A549 (cell line): ENCODE measurements around the gene SPAG9. TPM values are rescaled to one million over a fixed set of nuclear protein-coding genes. Genes with fewer than 3 reads are reported as not detected.

Source experiments
- ATAC-seq, 2 experiments: fragments of 200-7000 bp in 1 of 2; fragments of >200 bp in 1 of 2; cut with Nextera tagmentation in 1 of 2; cut with Tn5 transposase in 1 of 2; 3 replicates each; pipeline versions ENCODE4 v1.8.0 to v1.9.1; 2018 to 2020; ENCODE audit warnings: mild to moderate bottlenecking in 1 of 2, moderate library complexity in 1 of 2
- CTCF ChIA-PET: fragments of 300-600 bp; sonication (Branson Sonifier 250); formaldehyde crosslinking; extraction: SDS; loops from one replicate; lab custom pipeline; 2021; ENCODE audit warnings: antibody characterized with exemption, inconsistent platforms; lab: Yijun Ruan, JAX
- POLR2A ChIA-PET: fragments of 350-600 bp; formaldehyde crosslinking; extraction: SDS; loops from one replicate; lab custom pipeline; 2021; ENCODE audit warnings: antibody characterized with exemption, inconsistent platforms; lab: Yijun Ruan, JAX
- DNase-seq, 2 experiments: peaks; one replicate each; pipeline versions ENCODE4 v3.0.0 to v3.0.0-alpha.2; 2011 to 2016; ENCODE audit warnings: low read depth in 1 of 2, low spot score in 1 of 2
- FAIRE-seq: peaks from 2 replicates; lab custom pipeline; 2011; peaks lifted over from hg19 to GRCh38; lab: Jason Lieb, UNC
- H3K27ac ChIP-seq, 2 experiments: fragments of >200 bp; sonication (Bioruptor Twin); formaldehyde crosslinking; 3 replicates each; pipeline ENCODE4 v1.5.1; 2016 to 2017
- H3K4me1 ChIP-seq: fragments of >200 bp; sonication (Bioruptor Twin); formaldehyde crosslinking; 3 replicates; pipeline ENCODE4 v1.6.1; 2016
- H3K4me2 ChIP-seq: fragments of >200 bp; sonication (Bioruptor Twin); formaldehyde crosslinking; 3 replicates; pipeline ENCODE4 v1.6.1; 2016
- H3K4me3 ChIP-seq: fragments of >200 bp; sonication (Bioruptor Twin); formaldehyde crosslinking; 3 replicates; pipeline ENCODE4 v1.5.1; 2016
- H3K9me3 ChIP-seq: fragments of >200 bp; sonication (Bioruptor Twin); formaldehyde crosslinking; 3 replicates; pipeline ENCODE4 v1.6.1; 2016
- ATOH8 ChIP-seq: fragments of 250-450 bp; sonication (Bioruptor Pico); IDR thresholded peaks from 2 replicates; pipeline ENCODE4 v1.5.0; 2020; ENCODE audit warnings: low read depth, mild to moderate bottlenecking, moderate library complexity
- CBX2 ChIP-seq: fragments of 200-600 bp; sonication (generic); IDR thresholded peaks from 2 replicates; pipeline ENCODE4 v1.6.1; 2016; ENCODE audit warnings: low read depth, mild to moderate bottlenecking, borderline replicate concordance
- CEBPB ChIP-seq, 2 experiments: fragments of >200 bp in 1 of 2; sonication (Bioruptor Twin) in 1 of 2; formaldehyde crosslinking in 1 of 2; IDR thresholded peaks; 2 replicates each; pipeline ENCODE4 v1.6.1; 2012 to 2016
- CHD2 ChIP-seq: fragments of 150-350 bp; IDR thresholded peaks from 2 replicates; pipeline ENCODE4 v1.6.1; 2014; ENCODE audit warnings: low read length; ENCODE audit not compliant: partially characterized antibody
- EHF ChIP-seq: fragments of 250-450 bp; sonication (Bioruptor Pico); IDR thresholded peaks from 2 replicates; pipeline ENCODE4 v1.5.0; 2020; ENCODE audit warnings: mild to moderate bottlenecking
- EHMT2 ChIP-seq: fragments of 200-600 bp; sonication (generic); IDR thresholded peaks from 2 replicates; pipeline ENCODE4 v1.6.1; 2016; ENCODE audit warnings: antibody characterized with exemption, low read depth, mild to moderate bottlenecking, moderate library complexity
- EP300 ChIP-seq, 2 experiments: fragments of >200 bp; sonication (Bioruptor Twin); formaldehyde crosslinking; IDR thresholded peaks; 2 replicates in 1 of 2; 3 replicates in 1 of 2; pipeline ENCODE4 v1.6.1; 2016 to 2017
- ESRRA ChIP-seq: fragments of 150-350 bp; IDR thresholded peaks from 2 replicates; pipeline ENCODE4 v1.6.1; 2014; ENCODE audit warnings: mild to moderate bottlenecking, low read length, borderline replicate concordance
- FOXS1 ChIP-seq: fragments of 250-450 bp; sonication (Bioruptor Pico); IDR thresholded peaks from 2 replicates; pipeline ENCODE4 v1.5.0; 2020; ENCODE audit warnings: mild to moderate bottlenecking, moderate library complexity
- GATA3 ChIP-seq: IDR thresholded peaks from 2 replicates; pipeline ENCODE4 v1.6.1; 2012; ENCODE audit warnings: borderline replicate concordance
- HES2 ChIP-seq: fragments of >200 bp; sonication (Bioruptor Twin); formaldehyde crosslinking; IDR thresholded peaks from 2 replicates; pipeline ENCODE4 v1.6.1; 2016
- HOXB5 ChIP-seq: fragments of 250-450 bp; sonication (Bioruptor Pico); IDR thresholded peaks from 2 replicates; pipeline ENCODE4 v1.5.0; 2020; ENCODE audit warnings: mild to moderate bottlenecking, moderate library complexity
- MAX ChIP-seq: IDR thresholded peaks from 2 replicates; pipeline ENCODE4 v1.6.1; 2012
- NPAS2 ChIP-seq: fragments of 250-450 bp; sonication (Bioruptor Pico); IDR thresholded peaks from 2 replicates; pipeline ENCODE4 v1.8.0; 2022; ENCODE audit warnings: mild to moderate bottlenecking, moderate library complexity, borderline replicate concordance
- PBX3 ChIP-seq: IDR thresholded peaks from 2 replicates; pipeline ENCODE4 v1.6.1; 2012
- RCOR1 ChIP-seq: fragments of 150-350 bp; IDR thresholded peaks from 2 replicates; pipeline ENCODE4 v1.6.1; 2014; ENCODE audit warnings: antibody characterized with exemption, low read length, low read depth
- SMC3 ChIP-seq: fragments of >200 bp; sonication (Bioruptor Twin); formaldehyde crosslinking; IDR thresholded peaks from 3 replicates; pipeline ENCODE4 v1.6.1; 2018; ENCODE audit warnings: inconsistent platforms
- ZC3H11A ChIP-seq: fragments of 450-650 bp; IDR thresholded peaks from 2 replicates; pipeline ENCODE4 v1.6.1; 2014; ENCODE audit warnings: antibody characterized with exemption, mild to moderate bottlenecking
- ZSCAN20 ChIP-seq: fragments of 250-450 bp; sonication (Bioruptor Pico); IDR thresholded peaks from 2 replicates; pipeline ENCODE4 v1.8.0; 2022; ENCODE audit warnings: mild to moderate bottlenecking, moderate library complexity
- WGBS: methylation state at CpG from one replicate; pipeline ENCODE4 v1.1.6; 2017; ENCODE audit errors: missing lambda C conversion rate; 5-methylcytosine and 5-hydroxymethylcytosine counted together
- polyA plus RNA-seq, 4 experiments: library from polyadenylated mRNA; depleted of rRNA in 3 of 4; stranded (reverse); fragments of >200 nt; fragmentation: RNase III in 1 of 4; extraction: RNeasy Plus Mini Kit Qiagen cat#74134 plus additional on column Dnase treatment in 1 of 4; gene quantifications; 2 replicates in 3 of 4; 3 replicates in 1 of 4; pipeline ENCODE4 v1.2.3, GENCODE V29; 2011 to 2017
- TF ChIP-seq, protein P1 (sequence below): fragments of 450-650 bp; IDR thresholded peaks from 2 replicates; pipeline ENCODE4 v1.6.1; 2014; ENCODE audit warnings: antibody characterized with exemption

The SPAG9 gene
- polyA plus RNA-seq, 2 of the 4 experiments (the other 2 are of a cell fraction): 69.0 to 71.1 TPM

- ATAC-seq: no peak
Measured at GRCh38 chr17:50922721-50923405, 197.8 kb downstream of the SPAG9 start.

DNA sequence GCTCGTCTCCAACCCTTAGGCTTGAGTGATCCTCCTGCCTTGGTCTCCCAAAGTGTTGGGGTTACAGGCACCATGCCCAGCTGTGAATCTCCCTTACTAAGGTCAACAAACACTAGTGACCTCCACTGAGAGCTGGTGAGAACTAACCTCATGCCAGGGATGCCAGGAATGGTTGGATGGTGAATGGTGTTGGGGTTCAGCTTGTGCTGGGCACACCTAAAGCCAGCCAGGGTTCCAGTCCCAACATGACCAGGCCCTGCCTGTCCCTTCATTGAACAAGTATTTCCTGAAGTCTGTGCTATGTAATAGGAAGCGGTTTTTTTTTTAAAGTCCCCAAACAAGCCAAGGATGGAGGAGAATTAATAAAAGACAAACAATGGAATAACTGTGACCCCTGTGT lies 198.6 kb downstream of the SPAG9 start:
- 68% methylated on average over 2 of the region's 2 CpGs for WGBS
- DNase-seq (no peak), ATAC-seq (no peak), FAIRE-seq (no peak)
- TF ChIP-seq PBX3: no peak
- peak; percentile 35; the same call in 1 of the 2 replicates for TF ChIP-seq MAX
- no peak for TF ChIP-seq ZSCAN20 (CRISPR knock-in tag)
- no peak for TF ChIP-seq RCOR1
- 0 out of 5 replicates have a peak, but pooled peaks of 1 of the 2 experiments have one; percentile 16 for TF ChIP-seq EP300 (IDR thresholded peaks at IDR 0.05)
- TF ChIP-seq EHMT2: no peak
- no peak for TF ChIP-seq EHF (CRISPR knock-in tag)
- TF ChIP-seq CEBPB (IDR thresholded peaks at IDR 0.05): no peak
- TF ChIP-seq HOXB5: no peak
- peak; percentile 39; the same call in 1 of the 2 replicates for TF ChIP-seq GATA3
- no peak for TF ChIP-seq ZC3H11A
- no peak for TF ChIP-seq FOXS1 (CRISPR knock-in tag)
- TF ChIP-seq SMC3: no peak
- no peak for TF ChIP-seq CBX2
- no peak for TF ChIP-seq ESRRA
- TF ChIP-seq HES2: no peak
- TF ChIP-seq CHD2: no peak
- Histone ChIP-seq H3K27ac (peak overlapping the region; percentile 87 to 92), H3K9me3 (no peaks in the 10 kb centered on the region), H3K4me3 (no peak overlapping the region), H3K4me1 (peaks cover 70% of the 10 kb centered on the region), H3K4me2 (peak overlapping the region; percentile 31)
- CTCF ChIA-PET: interaction anchor here (1.0 to 6.8 kb wide), 6 partner anchors 9 to 70 kb away, joined by 3 to 25 read pairs (median 7); partner anchors contain the start of gene TOB1
- POLR2A ChIA-PET: interaction anchor here (1.3 to 13.2 kb wide), 3 partner anchors 10 to 55 kb away, joined by 4 to 130 read pairs (median 4); partner anchors contain the start of gene TOB1

More at GRCh38 chr17:50922721-50923405, 197.8 kb downstream of the SPAG9 start:
- TF ChIP-seq, protein P1, sequence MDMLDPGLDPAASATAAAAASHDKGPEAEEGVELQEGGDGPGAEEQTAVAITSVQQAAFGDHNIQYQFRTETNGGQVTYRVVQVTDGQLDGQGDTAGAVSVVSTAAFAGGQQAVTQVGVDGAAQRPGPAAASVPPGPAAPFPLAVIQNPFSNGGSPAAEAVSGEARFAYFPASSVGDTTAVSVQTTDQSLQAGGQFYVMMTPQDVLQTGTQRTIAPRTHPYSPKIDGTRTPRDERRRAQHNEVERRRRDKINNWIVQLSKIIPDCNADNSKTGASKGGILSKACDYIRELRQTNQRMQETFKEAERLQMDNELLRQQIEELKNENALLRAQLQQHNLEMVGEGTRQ: no peak
- TF ChIP-seq ATOH8 (CRISPR knock-in tag) (no peak), NPAS2 (CRISPR knock-in tag) (no peak), EHMT2 (no peak), HOXB5 (no peak)
- TF ChIP-seq, all 56 proteins: peak for 0
- no peaks in the 10 kb centered on the region for H3K9me3 ChIP-seq
- H3K27ac ChIP-seq: peak overlapping the region; percentile 87 to 92
- ChIA-PET CTCF (interaction anchor here (0.9 to 6.8 kb wide), 8 partner anchors 8 to 138 kb away, joined by 3 to 25 read pairs (median 4); partner anchors contain the start of gene TOB1), POLR2A (interaction anchor here (0.7 to 13.2 kb wide), 4 partner anchors 9 to 56 kb away, joined by 3 to 130 read pairs (median 4); partner anchors contain the start of gene TOB1)
- 79% methylated on average over 6 of the region's 6 CpGs for WGBS
- peaks cover 70% of the 10 kb centered on the region for H3K4me1 ChIP-seq
- no peak overlapping the region for H3K4me3 ChIP-seq
- DNase-seq: no peak
- peak overlapping the region; percentile 31 for H3K4me2 ChIP-seq
- no peak for FAIRE-seq
